Subcutaneous preadipocyte (primary cell): Measurements from ENCODE around the gene DLL4. TPM values are rescaled to one million over a fixed set of nuclear protein-coding genes. Genes with fewer than 3 reads are reported as not detected.

Source experiments
- small RNA-seq: library from RNA; depleted of rRNA; stranded (forward); fragments of <200 nt; gene quantifications from one replicate; pipeline ENCODE3, GENCODE V24; 2012
- total RNA-seq: library from RNA; depleted of rRNA; stranded (reverse); fragments of >200 nt; gene quantifications from 2 replicates; pipeline ENCODE4 v1.2.3, GENCODE V29; 2012

The DLL4 gene
- total RNA-seq, result not detected in 2 replicates

DNA sequence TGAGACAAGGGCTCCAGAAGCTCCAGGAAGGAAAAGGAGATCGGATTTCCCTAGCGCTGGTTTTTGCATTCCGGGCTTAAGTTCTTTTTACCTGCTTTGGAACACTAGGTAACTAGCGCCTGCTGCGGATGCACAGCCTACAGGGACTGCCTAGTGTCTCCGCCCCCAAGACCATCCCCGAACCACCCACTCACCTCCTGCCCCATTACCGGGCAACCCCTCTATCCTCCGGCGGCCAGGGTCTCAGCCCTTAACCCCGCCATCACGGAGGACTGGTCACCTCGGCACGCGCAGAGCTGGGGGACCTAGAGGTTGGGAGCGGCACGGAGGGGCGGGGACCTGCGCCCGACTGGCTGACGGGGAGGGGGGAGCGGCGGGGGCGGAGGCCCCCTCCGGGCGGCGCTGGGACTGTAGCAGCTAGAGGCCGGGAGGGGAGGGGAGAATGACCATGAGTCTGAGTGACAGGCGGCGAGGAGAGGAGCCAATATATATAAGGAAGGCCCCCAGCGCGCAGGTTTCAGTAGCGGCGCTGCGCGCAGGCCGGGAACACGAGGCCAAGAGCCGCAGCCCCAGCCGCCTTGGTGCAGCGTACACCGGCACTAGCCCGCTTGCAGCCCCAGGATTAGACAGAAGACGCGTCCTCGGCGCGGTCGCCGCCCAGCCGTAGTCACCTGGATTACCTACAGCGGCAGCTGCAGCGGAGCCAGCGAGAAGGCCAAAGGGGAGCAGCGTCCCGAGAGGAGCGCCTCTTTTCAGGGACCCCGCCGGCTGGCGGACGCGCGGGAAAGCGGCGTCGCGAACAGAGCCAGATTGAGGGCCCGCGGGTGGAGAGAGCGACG is at the start of gene DLL4:
Gene DLL4, plus strand, starts transcription at position 520 of the 839 bp plus-strand sequence. CDS start 329 bp downstream, outside the sequence.

GRCh38 chr15:40893733-40894680 is 35.1 kb upstream of the DLL4 start, which contains the start of gene VPS18:
Gene VPS18, plus strand, starts transcription at chr15:40894450. Its CDS starts 319 bp downstream, at chr15:40894769.

DNA sequence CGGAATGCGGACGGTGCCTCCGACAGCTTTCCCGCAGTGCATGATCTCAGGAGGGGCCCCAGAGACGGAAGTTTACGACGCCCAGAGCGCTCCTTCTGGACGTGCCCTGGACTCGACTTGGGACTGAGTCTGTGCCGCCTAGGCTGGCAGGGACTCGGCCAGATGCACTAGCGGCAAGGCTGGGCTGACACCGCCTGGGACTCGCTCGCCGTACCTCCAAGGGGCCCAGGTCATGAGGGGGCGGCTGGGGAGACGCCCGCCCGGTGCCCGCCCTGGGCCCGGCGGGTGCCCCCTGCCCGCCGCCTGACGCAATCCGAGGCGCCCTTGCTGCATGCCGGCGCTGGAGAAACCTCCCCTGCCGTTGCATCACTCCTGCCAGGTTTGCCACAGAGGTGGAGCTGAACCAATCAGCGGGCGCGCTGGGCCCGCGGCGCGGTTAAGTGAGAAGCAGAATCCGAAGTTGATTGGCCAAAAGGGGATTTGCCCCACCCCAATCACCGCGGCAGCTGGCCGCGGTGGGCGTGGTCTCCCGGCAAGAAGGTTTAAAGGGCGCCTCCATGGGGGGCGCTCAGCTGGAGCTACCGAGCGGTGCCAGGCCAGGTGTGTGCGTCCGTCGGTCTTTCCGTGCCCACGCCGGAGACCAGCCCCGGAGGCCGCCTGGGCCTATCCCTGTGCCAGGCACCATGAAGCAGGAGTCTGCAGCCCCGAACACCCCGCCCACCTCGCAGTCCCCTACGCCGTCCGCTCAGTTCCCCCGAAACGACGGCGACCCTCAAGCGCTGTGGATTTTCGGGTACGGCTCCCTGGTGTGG is 24.0 kb downstream of the DLL4 start, which contains the start of gene CHAC1:
Gene CHAC1, plus strand, starts transcription at position 571 of the 812 bp plus-strand sequence. Its CDS starts 113 bp downstream, at position 684.

Small RNAs within 50 kb of the gene (small RNA-seq; reads per million reads assigned to genes)
- not detected for gene ISCA1P4

Other genes with a start within 250 kb of the DLL4 start
- 4.0 and 4.5 TPM in 2 replicates for gene RAD51, start 234.2 kb upstream of the DLL4 start, total RNA-seq
- 11.5 and 13.2 TPM in 2 replicates for gene RMDN3, start 174.1 kb upstream of the DLL4 start, total RNA-seq
- gene GCHFR, start 165.3 kb upstream of the DLL4 start, total RNA-seq, result 0.37 and 0.78 TPM in 2 replicates
- not detected in 2 replicates for gene C15orf62, start 159.4 kb upstream of the DLL4 start, total RNA-seq
- 13.9 and 16.9 TPM in 2 replicates for gene ZFYVE19, start 122.3 kb upstream of the DLL4 start, total RNA-seq
- 20.5 and 29.0 TPM in 2 replicates for gene DNAJC17, start 121.9 kb upstream of the DLL4 start, total RNA-seq
- not detected in 2 replicates for gene PPP1R14D, start 100.6 kb upstream of the DLL4 start, total RNA-seq
- gene SPINT1, start 85.3 kb upstream of the DLL4 start, total RNA-seq, result under 0.01 TPM in 1 of 2 replicates, not detected in the other
- gene RHOV, start 55.1 kb upstream of the DLL4 start, total RNA-seq, result not detected in 2 replicates
- gene VPS18, start 34.9 kb upstream of the DLL4 start, total RNA-seq, result 38.9 and 42.8 TPM in 2 replicates
- 1.8 TPM in 2 replicates for gene CHAC1, start 24.1 kb downstream of the DLL4 start, total RNA-seq
- gene INO80, start 186.9 kb downstream of the DLL4 start, total RNA-seq, result 20.6 and 26.4 TPM in 2 replicates